ENCODE results near the gene AGAP1.

GRCh38 chr2:235803028-235803427, 309.2 kb downstream of the AGAP1 start:
- TF ChIP-seq POLR2AphosphoS5 (IDR thresholded peaks at IDR 0.05; ENCODE audit: low read depth, low read length) (no peak), TAF1 (IDR thresholded peaks at IDR 0.05; ENCODE audit: low read depth, low read length) (no peak), POLR2A (IDR thresholded peaks at IDR 0.05; ENCODE audit: low read depth, low read length) (no peak), SPI1 (IDR thresholded peaks at IDR 0.05; ENCODE audit: low read depth, low read length) (no peak)
